Mucosa of gallbladder (tissue), 1 donor: ENCODE data around the gene TRMT44. TPM values are rescaled to one million over a fixed set of nuclear protein-coding genes. Genes with fewer than 3 reads are reported as not detected.
"Not testable (repeated sequence)": the region's sequence is repeated elsewhere in the genome, so short reads cannot be mapped to it uniquely, and the experiment has no call there.

Experiments
- DNase-seq: peaks from one replicate; pipeline ENCODE4 v3.0.0-alpha.2; 2020; ENCODE audit warnings: low spot score
- total RNA-seq: library from RNA; stranded (reverse); gene quantifications from one replicate; pipeline ENCODE4 v1.2.1, GENCODE V29; 2021
- donor health status: DM: no; HTN: no; CAD: no.

TRMT44 gene
- total RNA-seq, 1 donor from 2014 or later: 22.8 TPM

- DNase-seq: peak; percentile 49
Measured at GRCh38 chr4:8468746-8469535, 28.4 kb downstream of the TRMT44 start.

DNA sequence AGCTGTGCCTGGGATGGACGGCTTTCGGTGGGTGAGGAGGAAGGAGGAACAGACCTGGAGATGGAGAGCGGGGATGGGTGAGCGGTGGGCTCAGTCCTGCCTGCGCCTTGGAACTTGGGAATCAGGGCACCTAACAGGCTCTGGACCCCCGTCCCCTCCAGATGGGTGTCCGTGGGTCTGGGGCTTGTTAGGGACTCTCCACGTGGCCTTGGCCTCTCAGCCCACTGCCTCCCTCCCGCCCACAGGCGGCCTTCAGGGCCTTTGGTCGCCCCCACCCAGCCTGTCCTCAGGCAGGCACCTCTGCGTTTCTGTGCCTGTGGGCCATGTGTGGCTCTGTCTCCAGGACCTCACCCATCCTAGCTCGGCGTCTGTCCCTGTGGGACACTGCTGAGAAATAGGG lies 29.0 kb downstream of the TRMT44 start:
- DNase-seq: no peak

DNA sequence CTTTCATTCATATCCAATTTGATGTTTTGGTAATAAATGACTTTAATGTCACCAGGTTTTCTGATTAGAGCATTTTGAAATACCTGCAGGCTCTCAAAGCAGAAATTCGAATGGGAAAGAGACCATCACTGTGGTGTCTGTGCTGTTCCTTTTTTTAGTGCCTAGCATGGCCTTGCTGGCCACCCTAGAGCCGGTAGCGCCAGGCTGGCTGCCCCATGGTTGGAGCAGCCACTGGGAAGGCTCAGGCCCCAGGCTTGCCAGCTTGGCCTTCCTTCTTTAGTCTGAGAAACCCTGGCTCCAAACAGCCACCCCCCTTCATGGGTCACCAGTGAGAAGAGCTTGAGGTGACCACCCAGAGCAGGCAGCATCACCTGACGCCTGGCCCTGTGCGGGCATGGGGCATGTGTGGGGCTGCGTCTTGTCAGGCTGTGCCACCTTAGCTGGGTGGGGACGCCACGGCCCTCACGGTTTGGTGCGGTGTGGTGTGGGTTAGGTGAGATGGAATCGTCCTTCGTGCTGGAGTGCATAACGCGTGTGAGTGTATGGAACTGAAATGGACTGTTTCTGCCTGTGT lies 30.0 kb downstream of the TRMT44 start:
- no peak for DNase-seq

- DNase-seq: no peak
Measured at GRCh38 chr4:8471211-8471875, 30.8 kb downstream of the TRMT44 start.

GRCh38 chr4:8472158-8472688 lies 31.6 kb downstream of the TRMT44 start:
- no peak for DNase-seq

GRCh38 chr4:8472689-8473197 lies 32.2 kb downstream of the TRMT44 start:
- peak; percentile 57 for DNase-seq

- no peak for DNase-seq
Measured at GRCh38 chr4:8473198-8473919, 32.8 kb downstream of the TRMT44 start.

DNA sequence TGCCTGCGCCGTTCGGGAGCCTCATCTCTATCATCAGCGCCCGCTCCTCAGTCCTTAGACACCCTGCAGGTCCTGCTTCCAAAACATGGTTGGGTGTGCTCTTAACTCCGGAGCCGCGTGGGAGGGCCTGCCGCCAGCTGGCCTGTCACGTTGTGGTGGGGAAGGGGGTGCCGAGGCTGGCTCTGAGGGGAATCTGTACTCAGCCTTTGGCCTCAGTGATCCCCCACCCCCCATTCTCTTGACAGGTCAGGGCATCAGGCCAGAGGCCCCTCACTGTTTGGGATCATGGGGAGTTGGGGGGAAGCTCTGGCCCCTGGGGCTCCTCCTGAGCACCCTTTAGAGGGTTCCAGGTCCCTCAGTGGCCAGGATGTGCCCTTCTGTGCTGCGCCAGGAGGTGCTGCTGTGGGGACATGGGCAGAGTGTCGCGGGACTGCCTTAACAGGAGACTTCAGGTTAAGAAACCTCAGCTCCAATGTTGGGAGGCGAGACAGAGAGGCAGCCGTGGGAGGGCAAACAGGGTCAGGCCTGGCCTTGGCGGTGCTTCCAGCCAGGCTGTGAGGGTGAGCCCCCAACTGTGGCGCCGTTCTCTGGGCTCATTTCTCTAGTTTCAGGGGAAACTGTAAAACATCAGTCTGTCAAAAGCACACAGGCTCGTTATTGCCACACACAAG lies 33.5 kb downstream of the TRMT44 start:
- DNase-seq: no peak

DNA sequence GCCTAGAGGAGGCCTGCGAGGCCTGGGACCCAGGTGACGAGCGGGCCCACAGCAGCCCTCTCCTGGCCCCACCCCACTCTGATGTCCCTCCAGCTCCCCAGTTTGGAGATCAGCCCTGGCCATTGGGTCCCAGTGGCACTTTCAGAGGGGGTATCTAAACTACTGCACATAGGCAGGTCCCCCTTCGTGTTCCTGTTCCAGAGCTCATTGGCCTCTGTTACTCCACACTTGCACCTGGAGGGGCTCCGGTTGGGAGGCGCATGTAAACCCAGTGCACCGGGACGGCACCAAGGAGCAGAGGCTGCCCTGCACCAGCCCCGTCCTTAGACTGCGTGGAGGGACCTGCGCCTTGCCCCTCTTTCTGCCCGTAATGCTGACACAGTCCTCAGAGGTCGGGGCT lies 34.3 kb downstream of the TRMT44 start:
- no peak for DNase-seq

- DNase-seq: no peak
Measured at GRCh38 chr4:8475751-8476575, 35.4 kb downstream of the TRMT44 start.

DNA sequence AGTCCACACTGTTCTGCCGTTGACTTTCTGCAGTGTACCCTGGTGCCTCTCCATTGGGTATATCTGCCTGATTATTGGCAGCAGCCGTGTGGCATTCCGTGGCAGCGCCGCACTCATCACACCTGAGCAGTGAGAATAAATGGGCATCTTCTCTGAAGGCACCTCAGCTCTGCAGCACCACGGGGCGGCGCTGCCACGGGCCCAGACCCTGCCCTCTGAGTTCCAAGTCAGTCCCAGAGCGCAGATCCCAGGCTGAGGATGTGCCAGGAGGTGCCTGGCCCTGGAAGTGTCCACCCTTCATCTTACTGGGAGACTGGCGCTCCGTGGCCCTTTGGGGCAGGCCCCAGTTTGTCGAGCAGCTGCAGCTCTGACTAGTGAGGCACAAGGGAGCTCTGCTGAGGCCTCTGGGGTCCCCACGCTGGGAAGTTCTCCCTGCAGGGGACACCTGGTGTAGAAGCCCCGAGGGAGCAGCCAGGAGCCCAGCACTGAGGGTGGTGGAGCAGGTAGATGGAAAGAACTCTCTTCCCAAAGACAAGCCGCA lies 36.6 kb downstream of the TRMT44 start:
- no peak for DNase-seq

DNA sequence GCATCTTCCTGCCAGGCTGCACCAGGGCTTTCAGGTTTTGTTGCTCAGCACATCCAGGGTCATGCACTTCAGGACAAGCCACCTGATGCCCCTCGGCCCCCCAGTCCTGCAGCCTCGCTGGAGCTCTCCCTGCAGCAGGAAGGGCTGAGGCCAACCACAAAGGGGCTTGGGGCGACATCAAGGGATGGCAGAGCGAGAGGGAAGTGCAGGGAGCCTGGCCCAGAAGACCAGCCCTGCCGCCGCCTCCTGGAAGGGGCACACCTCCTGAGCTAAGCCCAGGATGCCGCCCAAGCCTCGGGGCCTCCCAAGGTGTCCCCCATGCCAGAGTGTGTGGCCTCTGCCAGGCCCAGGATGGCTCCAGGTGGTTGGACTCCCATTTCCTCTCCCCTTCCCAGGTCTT lies 37.1 kb downstream of the TRMT44 start:
- DNase-seq: no peak

DNA sequence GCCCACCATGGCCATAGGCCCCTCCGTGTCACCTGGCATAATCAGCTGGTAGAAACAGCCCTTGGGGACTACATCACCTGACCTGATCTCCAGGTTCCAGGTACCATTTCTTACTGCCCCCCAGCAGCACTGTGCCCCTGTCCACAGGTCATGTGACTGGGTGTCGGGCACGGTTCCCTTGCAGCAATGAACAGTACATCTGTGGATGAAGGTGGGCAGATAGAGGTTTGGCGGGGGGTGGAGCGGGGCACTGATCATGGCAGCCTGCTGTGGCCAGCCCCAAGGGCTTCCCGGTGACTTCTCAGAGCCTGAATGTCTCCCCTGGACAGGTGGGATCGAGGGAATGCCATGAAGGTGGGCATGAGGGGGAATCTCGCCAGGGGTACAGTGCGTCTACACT lies 37.8 kb downstream of the TRMT44 start:
- DNase-seq: no peak

GRCh38 chr4:8478801-8479744 lies 38.5 kb downstream of the TRMT44 start:
- no peak for DNase-seq

DNA sequence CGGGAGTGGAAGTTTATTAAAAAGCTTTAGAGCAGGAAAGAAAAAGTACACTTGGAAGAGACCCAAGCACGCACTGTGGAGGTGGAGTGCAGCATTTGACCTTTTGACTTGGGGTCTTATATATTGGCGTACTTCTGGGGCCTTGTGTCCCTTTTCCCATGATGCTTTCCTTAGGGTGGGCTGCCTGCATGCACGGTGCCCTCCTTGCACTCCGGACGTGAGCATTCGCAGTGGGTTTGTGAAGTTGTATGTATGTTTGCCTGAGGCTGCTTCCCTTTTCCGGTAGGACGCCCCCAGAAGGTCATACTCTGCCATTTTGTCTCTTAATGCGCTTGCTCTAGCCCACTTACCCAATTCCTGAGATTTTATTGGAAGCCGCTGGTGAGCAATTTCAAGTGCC lies 39.6 kb downstream of the TRMT44 start:
- DNase-seq: no peak

DNA sequence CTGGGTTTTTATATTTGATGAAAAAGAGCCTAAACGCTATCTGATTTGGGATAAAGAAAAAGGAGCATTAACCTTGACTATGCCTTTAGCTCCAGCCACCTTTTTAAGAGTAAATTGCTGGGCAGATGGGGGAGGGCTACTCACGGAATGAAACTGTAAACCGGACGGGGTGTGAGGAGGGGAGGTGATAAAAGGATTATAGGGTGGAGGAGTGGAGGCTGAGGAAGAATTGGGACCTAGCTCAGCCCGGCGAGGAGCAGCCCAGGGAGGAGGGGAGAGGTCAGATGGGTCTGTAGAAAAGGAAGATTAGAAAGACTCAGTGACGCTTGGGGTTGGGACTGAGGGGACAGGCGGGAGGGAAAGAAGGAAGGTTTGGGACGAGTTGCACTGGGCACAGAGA lies 46.1 kb downstream of the TRMT44 start:
- DNase-seq: not testable (repeated sequence)

GRCh38 chr4:8488791-8489369 lies 48.3 kb downstream of the TRMT44 start:
- no peak for DNase-seq

DNA sequence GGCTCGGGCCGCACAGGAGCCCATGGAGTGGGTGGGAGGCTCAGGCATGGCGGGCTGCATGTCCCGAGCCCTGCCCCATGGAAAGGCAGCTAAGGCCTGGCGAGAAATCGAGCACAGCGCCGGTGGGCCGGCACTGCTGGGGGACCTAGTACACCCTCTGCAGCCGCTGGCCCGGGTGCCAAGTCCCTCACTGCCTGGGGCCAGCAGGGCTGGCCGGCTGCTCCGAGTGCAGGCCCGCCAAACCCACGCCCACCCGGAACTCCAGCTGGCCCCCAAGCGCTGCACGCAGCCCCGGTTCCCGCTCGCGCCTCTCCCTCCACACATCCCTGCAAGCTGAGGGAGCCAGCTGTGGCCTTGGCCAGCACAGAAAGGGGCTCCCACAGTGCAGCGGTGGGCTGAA lies 50.9 kb downstream of the TRMT44 start:
- DNase-seq: not testable (repeated sequence)

DNA sequence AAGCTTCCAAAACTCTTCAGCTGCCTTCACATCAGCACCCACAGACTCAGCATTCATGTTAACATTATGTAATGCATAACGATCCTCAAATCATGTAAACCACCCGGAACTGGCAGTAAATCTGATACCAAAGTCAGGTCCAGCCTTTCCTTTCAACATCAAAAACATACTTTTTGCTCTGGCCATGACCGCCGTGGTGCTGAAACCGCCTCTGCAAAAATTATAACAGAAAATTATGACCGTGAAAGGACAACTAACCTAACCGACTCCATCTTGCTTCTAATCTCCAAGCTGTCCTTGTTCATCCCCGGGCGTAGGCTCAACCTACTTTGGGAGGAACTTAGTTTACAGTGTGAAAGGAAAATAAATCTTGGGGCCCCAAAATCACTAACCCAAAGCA lies 51.6 kb downstream of the TRMT44 start:
- DNase-seq: no peak
